Erythroblast (primary cell): ENCODE measurements around the gene DCST2.

Source experiments
- DNase-seq, 2 experiments: peaks; one replicate each; lab custom pipeline; 2025; lab: John Stamatoyannopoulos, UW
- GATA1 ChIP-seq: IDR thresholded peaks from 2 replicates; pipeline ENCODE4 v1.6.1; 2011; ENCODE audit warnings: low read depth, mild to moderate bottlenecking, control low read depth, low read length, moderate library complexity
- POLR2A ChIP-seq: IDR thresholded peaks from 2 replicates; pipeline ENCODE4 v1.6.1; 2011; ENCODE audit warnings: mild to moderate bottlenecking, low read length

Gene DCST2

DNA sequence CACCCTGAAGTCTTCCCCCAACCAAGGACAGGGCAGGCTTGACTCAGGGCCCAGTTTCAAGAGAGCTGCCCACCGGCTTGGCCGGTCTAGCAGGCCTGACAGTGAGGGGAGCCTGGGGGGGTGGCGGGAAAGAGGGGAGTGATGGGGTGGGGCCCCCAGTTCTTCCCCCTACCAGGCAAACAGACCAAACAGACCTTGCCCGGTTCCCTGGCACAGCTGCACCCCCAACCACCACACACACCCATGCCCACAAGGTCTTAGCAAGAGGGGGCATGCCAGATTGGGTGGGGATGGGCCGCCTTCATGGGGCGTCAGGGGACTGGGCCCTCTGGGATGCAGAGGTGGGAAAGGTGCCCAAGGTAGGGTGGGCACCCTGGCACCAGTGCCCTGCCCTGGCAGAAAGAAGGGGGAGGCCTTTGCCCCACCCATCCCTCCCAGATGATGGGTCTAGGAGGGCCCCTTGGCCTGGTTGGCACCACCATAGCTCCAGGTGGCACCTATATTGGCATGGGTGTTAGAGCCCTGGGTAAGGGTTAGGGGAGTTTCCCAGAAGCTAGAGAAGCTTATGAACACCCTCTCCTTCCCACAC lies 22.1 kb downstream of the DCST2 start:
- no peak for DNase-seq
- TF ChIP-seq GATA1 (no peak), POLR2A (no peak)

DNA sequence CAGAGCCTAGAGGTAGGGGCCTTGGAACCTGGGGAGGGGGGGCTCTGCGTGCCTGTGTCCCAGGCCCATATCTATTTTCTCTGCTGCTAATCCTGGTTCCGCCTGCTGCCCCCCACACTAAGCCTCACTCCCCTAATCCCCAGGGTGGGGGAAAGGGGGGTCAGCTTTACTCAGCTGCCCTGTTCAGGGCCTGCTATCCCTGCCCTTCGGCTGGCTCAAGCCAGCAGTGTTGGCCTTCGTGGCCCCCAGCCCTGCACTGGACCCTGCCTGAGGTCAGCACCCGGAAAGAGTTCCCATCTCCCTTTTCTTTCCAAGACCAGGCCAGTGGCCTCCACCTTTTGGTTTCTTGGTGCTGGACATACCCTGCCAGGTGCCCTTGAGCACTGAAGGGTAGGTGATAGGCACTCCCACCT lies 22.6 kb downstream of the DCST2 start:
- no peak for DNase-seq
- TF ChIP-seq GATA1, result no peak
- TF ChIP-seq POLR2A, result no peak

DNA sequence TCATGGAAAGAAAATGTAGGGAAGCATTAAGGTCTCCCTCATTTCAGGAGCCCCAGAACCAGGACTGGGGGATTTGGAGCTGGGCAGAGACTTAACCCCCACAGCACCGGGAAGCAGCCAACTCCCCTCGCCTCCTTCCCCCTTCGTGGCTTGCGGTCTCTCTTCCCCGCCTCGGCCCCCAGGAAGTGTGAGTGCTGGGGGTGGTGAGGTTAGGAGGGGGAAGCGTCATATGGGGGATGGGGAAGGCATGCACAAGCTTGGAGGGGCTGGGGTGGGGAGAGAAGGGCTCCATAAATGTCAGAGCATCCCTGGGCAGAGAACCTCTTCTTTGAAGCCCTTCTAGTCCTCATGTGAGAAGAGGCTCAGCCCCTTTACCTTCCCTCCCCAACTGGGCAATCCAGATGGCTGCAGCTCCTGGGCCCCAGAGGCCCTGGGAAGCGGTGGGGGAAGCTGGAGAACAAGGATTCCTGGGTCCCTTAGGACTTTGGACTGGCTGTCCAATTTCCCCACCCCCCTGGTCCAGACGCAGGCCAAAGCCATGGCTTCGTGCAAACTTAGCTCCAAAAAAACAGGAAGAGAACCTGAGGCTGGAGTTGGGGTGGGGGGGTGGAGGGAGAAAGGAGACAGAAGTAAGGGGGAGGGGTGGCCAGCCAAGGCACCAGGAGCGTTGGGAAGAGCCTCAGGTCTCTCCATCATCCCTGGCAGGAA lies 23.2 kb downstream of the DCST2 start:
- DNase-seq, result no peak
- TF ChIP-seq POLR2A (no peak), GATA1 (no peak)

DNA sequence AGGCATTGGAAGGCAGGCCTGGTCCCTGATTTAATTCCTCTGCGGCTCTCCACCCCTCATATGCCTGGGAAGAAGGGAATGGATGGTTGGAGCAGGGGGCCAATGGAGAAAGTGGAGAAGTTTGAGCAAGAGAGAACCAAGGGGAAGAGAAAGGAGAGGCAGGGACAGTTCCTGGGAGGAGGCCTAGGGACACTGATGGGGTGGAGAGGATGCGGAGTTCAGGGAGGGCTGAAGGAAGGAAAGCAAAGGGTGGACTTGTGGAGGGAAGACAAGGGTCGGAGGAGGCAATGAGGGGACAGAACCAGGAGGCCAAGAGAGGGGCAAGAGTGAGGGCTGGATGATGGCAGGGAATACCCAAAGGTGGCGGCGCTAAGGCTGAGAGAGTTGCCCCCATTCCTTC lies 23.8 kb downstream of the DCST2 start:
- no peak for DNase-seq
- TF ChIP-seq POLR2A, result no peak
- no peak for TF ChIP-seq GATA1

DNA sequence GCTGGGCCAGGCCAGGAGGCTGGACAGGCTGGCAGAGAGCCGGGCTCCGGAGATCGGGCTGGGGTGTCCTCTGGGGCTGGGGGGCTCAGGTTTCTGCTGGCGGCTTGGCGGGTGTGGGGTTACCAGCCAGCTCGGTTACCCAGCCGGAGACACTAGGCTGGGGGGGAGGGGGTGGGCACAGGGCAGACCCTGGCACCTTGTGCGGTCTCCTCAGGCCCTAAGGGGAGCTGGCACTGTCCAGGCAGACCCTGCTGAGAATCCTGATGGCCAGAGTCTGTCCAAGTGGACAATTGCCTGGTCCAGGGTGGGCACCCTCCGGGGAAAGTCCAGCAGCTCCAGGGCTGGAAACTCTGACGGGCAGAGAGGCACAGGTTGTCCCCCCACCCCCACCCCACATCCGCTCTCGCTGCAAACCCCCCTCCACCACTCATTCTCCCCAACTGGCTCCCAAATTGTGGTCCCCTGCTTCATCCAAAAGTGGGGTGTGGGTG lies 24.3 kb downstream of the DCST2 start:
- no peak for DNase-seq
- TF ChIP-seq GATA1 (no peak), POLR2A (no peak)

DNA sequence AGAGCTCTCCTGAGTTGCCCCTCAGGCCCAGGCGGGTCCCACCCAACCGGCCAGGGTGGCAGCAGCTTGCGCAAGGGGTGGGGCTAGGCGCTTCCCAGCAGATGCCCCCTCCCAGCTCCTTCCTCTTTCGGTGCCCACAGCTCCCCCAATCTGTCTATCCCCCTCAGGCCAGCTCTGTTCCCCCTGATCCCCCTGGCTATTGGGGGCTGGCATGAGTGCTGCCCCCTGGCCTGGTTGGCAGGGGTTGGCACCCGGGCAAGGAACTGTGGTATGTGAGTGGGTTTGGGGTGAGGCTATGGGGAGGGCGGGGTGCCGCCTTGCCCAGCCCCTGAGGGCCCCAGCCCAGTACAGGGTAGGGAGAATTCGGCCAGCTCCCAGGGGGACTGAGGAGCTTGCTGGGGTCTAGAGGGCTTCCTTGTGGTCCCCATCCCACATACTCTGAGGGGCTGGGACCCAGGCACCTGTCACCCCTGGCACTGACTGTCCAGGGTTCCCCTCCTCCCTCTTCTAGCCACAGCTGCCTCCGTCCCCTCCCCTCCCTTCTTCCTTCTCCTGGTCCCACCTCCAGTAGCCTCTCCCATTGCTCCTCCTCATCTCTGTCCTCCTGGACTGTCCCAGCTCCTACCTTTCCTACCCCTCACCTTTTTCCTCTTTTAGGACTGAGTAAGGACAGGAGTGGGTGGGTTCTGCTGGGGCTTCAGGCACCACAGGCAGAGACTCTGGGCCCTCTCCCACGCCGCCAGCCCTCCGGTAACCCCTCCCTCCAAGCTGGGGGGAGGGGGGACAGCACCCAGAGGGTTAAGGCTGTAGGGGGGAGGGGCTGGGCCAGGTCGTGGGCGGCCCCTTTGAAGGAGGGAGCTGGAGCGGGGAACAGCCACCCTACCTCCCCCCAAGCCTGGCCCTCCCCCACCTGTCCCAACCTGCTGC lies 25.3 kb downstream of the DCST2 start:
- no peak for TF ChIP-seq GATA1
- TF ChIP-seq POLR2A, result no peak
- no peak for DNase-seq

DNA sequence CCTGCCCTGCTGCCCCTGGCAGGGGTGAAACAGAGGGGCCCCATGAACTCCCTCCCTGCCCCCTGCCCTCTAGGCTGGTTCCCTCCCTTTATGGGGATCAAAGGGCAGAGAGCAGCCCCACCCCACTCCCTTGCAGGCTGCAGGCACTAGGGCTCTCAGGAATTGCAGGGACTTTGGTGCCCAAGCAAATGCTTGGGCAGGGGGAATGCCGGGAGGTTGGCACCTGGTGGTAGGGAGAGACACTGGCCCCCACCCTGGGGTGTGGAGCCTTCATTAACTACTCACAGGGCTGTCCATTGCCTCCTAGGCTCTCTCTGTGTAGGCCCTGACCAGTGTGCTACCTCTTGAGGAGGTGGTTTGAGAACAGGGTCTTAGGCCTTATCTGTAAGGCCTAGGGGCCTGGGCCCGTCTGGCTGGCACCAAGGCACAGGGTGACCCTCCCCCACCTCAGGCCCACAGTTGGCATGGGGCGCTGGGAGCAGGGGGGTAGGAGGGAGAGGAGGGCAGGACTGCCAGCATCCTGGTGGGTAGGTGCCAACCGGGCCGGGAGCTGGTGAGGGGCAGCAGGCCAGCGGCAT lies 26.2 kb downstream of the DCST2 start:
- TF ChIP-seq POLR2A (no peak), GATA1 (no peak)
- no peak for DNase-seq

DNA sequence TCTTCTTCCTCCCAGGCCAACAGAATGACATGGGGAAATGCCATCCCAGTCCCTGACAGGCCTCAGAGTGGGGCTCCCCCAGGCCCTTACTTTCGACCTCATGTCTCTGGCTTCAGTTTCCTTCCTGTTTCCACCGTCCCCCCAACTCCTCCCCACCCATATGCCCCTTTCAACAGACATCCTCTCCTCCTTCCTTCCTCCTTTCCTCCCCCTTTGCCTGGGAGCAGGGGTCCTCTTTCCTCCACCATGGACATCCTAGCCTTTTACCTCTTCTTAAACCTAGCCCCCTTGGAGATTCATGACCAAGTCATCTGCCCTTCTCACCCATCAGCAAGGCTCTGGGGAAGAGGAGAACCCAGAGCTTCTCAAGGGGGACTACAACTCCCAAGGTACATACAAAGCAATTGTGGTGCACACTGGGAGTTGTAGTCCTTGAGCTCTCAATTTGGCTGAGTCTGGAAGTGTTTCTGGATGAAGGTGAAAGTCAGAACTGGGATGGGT lies 26.9 kb downstream of the DCST2 start:
- DNase-seq, result peak; percentile 59 to 70

DNA sequence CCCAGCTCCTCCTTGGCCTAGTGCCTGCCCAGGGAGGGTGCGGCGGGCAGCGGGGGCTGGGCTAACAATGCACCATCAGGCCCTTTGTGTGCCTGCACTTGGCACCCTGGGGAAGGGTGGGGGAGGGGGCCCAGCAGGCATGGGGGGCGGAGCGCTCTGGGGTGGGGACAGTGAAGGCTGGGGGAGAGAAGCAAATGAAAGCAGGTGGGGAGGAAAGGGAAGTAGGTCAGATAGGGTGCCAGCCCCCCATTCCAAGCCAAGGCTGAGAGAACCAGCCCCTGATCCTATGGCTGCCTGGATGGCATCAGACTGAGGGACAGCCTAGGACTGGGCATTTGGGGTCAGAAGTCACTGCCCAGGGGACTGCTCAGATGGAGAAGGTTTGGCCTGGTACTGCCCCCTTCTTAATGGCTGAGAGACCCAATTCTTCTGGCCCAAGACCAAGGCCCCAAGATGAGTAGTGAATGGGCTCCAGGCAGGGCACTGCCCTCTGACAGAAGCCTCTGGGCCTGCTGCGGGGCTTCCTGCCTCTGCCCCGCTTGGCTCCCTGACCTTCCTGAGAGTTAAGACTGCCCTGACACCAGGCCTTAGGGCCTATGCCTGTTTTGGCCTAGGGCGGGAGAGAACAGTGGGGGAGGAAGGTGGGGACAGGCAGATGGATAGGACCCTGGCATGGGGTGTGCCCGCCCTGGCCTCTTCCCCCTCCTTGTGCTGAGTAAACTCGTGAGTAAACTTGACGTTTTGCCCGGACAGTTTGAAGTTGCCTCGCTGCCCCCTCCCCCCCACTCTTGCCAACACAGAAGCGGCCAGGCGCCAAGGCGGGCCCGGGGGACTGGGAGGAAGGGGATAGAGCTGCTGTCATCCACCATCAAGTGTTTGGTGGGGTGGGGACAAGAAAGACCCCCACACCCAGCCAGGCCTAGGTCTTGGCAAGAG lies 28.2 kb downstream of the DCST2 start:
- DNase-seq, result no peak
- TF ChIP-seq GATA1 (no peak), POLR2A (peak; percentile 63)

More for the DNA sequence above, 26.9 kb downstream of the DCST2 start:
- no peak for TF ChIP-seq POLR2A
- no peak for TF ChIP-seq GATA1

DNA sequence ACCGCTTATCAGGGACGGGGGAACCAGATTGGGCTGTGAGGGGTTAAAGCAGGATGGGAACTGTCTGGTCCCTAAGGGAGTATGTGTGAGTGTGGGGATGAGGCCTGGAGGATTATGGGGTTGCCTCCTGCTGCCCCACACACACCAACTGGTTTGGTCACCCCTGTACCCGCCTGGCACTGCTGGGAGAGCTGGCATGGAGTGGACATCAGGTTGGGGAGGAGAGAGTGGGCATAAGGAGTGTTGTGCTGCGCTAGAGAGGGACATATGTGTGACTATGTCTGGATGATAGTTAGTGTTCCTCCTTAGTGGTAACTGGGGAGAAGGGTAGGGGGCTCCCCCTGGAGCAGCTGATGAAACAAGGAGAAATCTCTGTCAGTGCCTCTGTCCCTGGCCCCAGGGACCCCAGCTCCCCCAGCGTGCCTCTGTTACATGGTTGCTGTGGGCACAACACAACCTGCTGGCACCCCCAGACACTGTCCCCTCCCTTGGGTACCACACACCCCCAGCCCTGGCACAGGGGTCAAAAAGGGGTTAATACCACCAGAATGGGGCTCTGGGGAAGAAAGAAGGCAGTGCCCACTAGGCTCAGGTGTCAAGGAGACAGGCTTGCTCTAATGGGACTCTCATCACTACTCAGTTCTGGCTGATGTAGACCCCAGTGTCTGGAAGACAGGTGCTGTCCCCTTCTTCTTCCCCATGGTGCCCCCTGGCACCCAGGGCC lies 29.1 kb downstream of the DCST2 start:
- DNase-seq, result peak in 1 of 2 experiments; percentile 65
- TF ChIP-seq GATA1 (no peak), POLR2A (no peak)

DNA sequence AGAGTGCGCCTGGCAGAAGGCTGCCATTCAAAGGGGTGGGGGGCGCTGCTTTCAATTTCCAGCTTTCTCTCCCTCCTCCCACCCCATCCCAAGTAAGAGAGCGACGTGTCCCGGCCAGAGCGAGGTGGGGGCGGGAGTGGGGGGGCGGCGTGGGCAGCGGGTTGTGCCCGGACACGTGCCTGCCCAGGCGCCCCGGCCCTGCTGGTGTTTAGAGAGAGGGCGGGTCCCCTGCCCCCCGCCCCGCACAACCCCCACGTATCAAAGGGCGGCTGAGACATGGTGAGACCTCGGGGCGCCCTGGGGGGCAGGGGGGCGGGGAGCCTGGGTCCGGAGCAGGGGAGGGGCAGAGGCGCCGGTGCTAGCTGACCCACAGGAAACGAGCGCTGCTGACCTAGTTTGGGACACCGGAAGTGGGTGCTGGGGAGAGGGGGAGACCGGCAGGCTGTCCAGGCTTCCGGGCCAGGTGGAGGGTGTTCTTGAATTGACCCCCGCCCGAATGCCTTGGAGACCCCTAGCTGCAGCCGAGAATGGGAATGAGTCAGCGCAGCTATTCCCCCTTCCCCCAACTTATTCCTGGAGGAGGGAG lies 29.7 kb downstream of the DCST2 start:
- peak; percentile 47 to 67 for DNase-seq

More for the DNA sequence above, 29.7 kb downstream of the DCST2 start:
- TF ChIP-seq GATA1, result no peak
- no peak for TF ChIP-seq POLR2A
